Chondrocyte (in vitro differentiated cells): ENCODE data around the gene ALKBH8. TPM values are rescaled to one million over a fixed set of nuclear protein-coding genes. Genes with fewer than 3 reads are reported as not detected.
"Not testable (repeated sequence)": the region's sequence is repeated elsewhere in the genome, so short reads cannot be mapped to it uniquely, and the experiment has no call there.

ENCODE experiments used
- DNase-seq: peaks from one replicate; pipeline ENCODE4 v3.0.0; 2021; ENCODE audit warnings: mixed read lengths, low spot score
- H3K27ac Mint-ChIP-seq: one replicate; pipeline ENCODE4 v1.8.0; 2021; ENCODE audit warnings: mild to moderate bottlenecking, moderate library complexity, mixed read lengths; ENCODE audit not compliant: unreplicated experiment
- H3K27me3 Mint-ChIP-seq: 2 replicates; pipeline ENCODE4 v1.8.0; 2021; ENCODE audit warnings: low read depth, mixed read lengths
- H3K36me3 Mint-ChIP-seq: 2 replicates; pipeline ENCODE4 v1.8.0; 2021; ENCODE audit warnings: low read depth, mixed read lengths
- H3K4me1 Mint-ChIP-seq: 2 replicates; pipeline ENCODE4 v1.8.0; 2021; ENCODE audit warnings: low read depth, mild to moderate bottlenecking, mixed read lengths
- H3K4me3 Mint-ChIP-seq: one replicate; pipeline ENCODE4 v1.8.0; 2021; ENCODE audit warnings: mild to moderate bottlenecking, moderate library complexity, mixed read lengths; ENCODE audit not compliant: unreplicated experiment
- H3K9me3 Mint-ChIP-seq: 2 replicates; pipeline ENCODE4 v1.8.0; 2021; ENCODE audit warnings: low read depth, mixed read lengths
- CTCF ChIP-seq: fragments of 200-600 bp; sonication (generic); IDR thresholded peaks from 2 replicates; pipeline ENCODE4 v1.5.0; 2021; ENCODE audit warnings: antibody characterized with exemption, mild to moderate bottlenecking, moderate library complexity
- total RNA-seq: library from RNA; stranded (reverse); gene quantifications from 3 replicates; pipeline ENCODE4 v1.2.1, GENCODE V29; 2021

Gene ALKBH8
- total RNA-seq, 1 donor from 2014 or later: 5.8 TPM

DNA sequence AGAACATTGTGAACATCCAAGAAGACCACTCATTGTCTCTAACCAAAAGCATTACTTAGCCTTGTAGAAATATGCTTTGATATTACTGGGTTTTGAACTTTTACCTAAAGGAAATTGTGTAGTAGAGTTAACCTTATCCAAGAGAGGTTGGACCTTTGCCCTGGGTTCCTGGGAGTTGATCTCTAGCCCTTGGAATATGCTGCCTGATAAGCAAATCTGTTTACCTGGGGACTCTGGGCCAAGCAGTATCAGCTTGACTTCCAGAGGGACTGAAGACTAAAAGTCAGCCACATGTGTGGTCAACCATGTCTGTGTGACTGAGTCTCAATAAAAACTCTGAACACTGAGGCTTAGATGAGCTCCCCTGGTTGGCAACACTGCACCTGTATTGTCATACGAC lies 63.8 kb downstream of the ALKBH8 start:
- Mint-ChIP-seq H3K4me1 (peaks cover 11% of the 10 kb centered on the region), H3K27ac (no peak overlapping the region), H3K36me3 (peaks cover 14% of the 10 kb centered on the region), H3K4me3 (no peak overlapping the region), H3K27me3 (no peaks in the 10 kb centered on the region), H3K9me3 (no peaks in the 10 kb centered on the region)
- TF ChIP-seq CTCF: no peak
- no peak for DNase-seq

DNA sequence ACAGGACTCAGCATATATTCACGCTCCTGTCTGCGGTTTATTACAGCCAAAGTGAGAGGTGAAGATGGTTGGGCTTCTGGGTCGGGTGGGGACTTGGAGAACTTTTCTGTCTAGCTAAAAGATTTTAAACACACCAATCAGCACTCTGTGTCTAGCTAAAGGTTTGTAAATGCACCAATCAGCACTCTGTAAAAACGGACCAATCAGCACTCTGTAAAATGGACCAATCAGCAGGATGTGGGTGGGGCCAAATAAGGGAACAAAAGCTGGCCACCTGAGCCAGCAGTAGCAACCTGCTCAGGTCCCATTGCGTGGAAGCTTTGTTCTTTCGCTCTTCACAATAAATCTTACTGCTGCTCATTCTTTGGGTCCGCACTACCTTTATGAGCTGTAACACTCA lies 68.2 kb downstream of the ALKBH8 start:
- not testable (repeated sequence) for H3K36me3 Mint-ChIP-seq, H3K4me3 Mint-ChIP-seq, H3K4me1 Mint-ChIP-seq, H3K27ac Mint-ChIP-seq, H3K27me3 Mint-ChIP-seq, H3K9me3 Mint-ChIP-seq, DNase-seq

DNA sequence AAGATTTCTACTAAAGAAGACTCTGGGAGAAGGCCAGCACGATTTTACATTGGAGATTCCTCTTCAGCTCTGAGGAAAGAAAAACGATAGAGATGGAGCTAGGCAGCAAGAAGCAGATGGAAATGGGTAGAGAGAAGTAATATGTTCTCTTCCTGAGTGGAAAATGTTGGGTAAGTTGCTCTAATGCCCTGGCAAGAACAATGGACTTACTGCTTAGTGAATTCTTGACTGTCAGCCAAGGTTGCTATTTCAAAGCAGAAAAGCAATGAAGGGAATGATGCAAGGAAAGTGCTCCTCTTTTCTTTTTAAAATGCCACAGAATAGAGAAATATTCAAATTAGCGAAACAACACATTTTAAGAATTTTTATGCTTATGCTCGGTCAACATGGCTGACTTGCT lies 69.5 kb downstream of the ALKBH8 start:
- no peak overlapping the region for H3K4me3 Mint-ChIP-seq
- H3K27me3 Mint-ChIP-seq: no peaks in the 10 kb centered on the region
- H3K9me3 Mint-ChIP-seq: no peaks in the 10 kb centered on the region
- no peak overlapping the region for H3K27ac Mint-ChIP-seq
- H3K36me3 Mint-ChIP-seq: no peaks in the 10 kb centered on the region
- H3K4me1 Mint-ChIP-seq: peaks cover 5% of the 10 kb centered on the region
- TF ChIP-seq CTCF: no peak
- DNase-seq: no peak

DNA sequence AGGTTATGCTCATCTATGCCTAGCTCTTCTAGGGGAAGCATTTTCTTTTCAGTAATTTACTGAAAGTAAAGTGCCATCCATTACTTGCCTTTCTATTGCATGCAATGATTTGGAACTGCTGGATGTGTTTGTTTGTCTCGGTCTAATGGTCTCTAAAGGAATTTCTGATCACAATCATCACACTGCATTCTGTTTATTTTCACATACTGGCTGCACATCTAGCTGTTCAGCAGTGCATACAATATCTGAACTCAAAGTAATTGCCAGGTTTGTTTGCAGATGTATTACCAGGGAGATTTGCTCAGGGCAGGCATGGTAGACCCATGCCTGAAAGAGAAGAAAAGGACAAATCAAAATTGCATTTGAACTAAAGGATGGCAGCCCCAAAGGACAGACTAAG lies 71.5 kb downstream of the ALKBH8 start:
- no peak for TF ChIP-seq CTCF
- Mint-ChIP-seq H3K27ac (no peak overlapping the region), H3K27me3 (peaks cover 6% of the 10 kb centered on the region), H3K9me3 (no peaks in the 10 kb centered on the region), H3K4me3 (no peak overlapping the region), H3K36me3 (no peaks in the 10 kb centered on the region), H3K4me1 (peaks cover 5% of the 10 kb centered on the region)
- DNase-seq: no peak

- Mint-ChIP-seq H3K9me3 (peaks cover 4% of the 10 kb centered on the region), H3K36me3 (no peaks in the 10 kb centered on the region), H3K4me3 (no peak overlapping the region), H3K27ac (no peak overlapping the region), H3K27me3 (peaks cover 10% of the 10 kb centered on the region), H3K4me1 (peaks cover 5% of the 10 kb centered on the region)
- TF ChIP-seq CTCF: no peak
- DNase-seq: no peak
Observed at GRCh38 chr11:107493117-107493516, 72.4 kb downstream of the ALKBH8 start.

DNA sequence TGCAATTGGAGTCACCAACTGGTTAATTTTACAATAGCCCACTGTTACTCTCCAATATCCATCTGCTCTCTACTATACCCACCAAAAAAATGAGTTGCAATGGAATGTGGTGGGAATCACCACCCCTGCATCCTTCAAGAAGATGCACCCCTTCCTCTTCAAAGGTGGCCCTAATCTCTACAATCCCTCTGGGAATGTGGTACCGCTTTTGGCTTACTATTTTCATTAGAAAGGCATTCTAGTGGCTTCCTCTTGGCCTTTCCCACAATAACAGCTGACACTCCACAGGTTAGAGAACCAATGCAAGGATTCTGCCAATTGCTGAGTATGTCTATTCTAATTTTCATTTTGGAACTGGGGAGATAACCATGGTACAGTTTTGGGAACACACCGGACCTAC lies 74.7 kb downstream of the ALKBH8 start:
- no peak overlapping the region for H3K27ac Mint-ChIP-seq
- no peaks in the 10 kb centered on the region for H3K36me3 Mint-ChIP-seq
- H3K4me3 Mint-ChIP-seq: no peak overlapping the region
- peaks cover 10% of the 10 kb centered on the region for H3K27me3 Mint-ChIP-seq
- peaks cover 4% of the 10 kb centered on the region for H3K9me3 Mint-ChIP-seq
- peaks cover 1% of the 10 kb centered on the region for H3K4me1 Mint-ChIP-seq
- no peak for DNase-seq
- TF ChIP-seq CTCF: no peak
